MCF 10A (cell line): ENCODE data around the gene TADA3. TPM values are rescaled to one million over a fixed set of nuclear protein-coding genes. Genes with fewer than 3 reads are reported as not detected.

Experiments used
- BruUV-seq: library from RNA; stranded (reverse); fragments of 400-500 nt; replicated peaks from 2 replicates; lab custom pipeline; 2021; lab: Mats Ljungman, UMichigan
- CTCF ChIA-PET: fragments of 300-600 bp; sonication (Branson Sonifier 250); formaldehyde crosslinking; extraction: SDS; loops from one replicate; lab custom pipeline; 2021; ENCODE audit warnings: antibody characterized with exemption, inconsistent platforms; lab: Yijun Ruan, JAX
- POLR2A ChIA-PET: fragments of 300-600, 350-650 bp; sonication (Branson Sonifier 250); formaldehyde crosslinking; extraction: SDS; loops from one replicate; lab custom pipeline; 2020; ENCODE audit warnings: antibody characterized with exemption, inconsistent platforms; lab: Yijun Ruan, JAX
- DNase-seq: peaks from one replicate; pipeline ENCODE4 v3.0.0-alpha.2; 2018; ENCODE audit not compliant: unreplicated experiment
- H3K27ac Mint-ChIP-seq: one replicate; pipeline ENCODE4 v1.8.0; 2022; ENCODE audit warnings: mild to moderate bottlenecking, low read depth, mixed read lengths; ENCODE audit not compliant: unreplicated experiment
- H3K27me3 Mint-ChIP-seq: one replicate; pipeline ENCODE4 v1.8.0; 2022; ENCODE audit warnings: mixed read lengths; ENCODE audit not compliant: insufficient read depth, unreplicated experiment
- H3K36me3 Mint-ChIP-seq: one replicate; pipeline ENCODE4 v1.8.0; 2022; ENCODE audit warnings: mild to moderate bottlenecking, moderate library complexity, mixed read lengths; ENCODE audit not compliant: insufficient read depth, unreplicated experiment
- H3K4me1 Mint-ChIP-seq: one replicate; pipeline ENCODE4 v1.8.0; 2022; ENCODE audit warnings: mixed read lengths; ENCODE audit not compliant: insufficient read depth, unreplicated experiment
- H3K4me3 Mint-ChIP-seq: one replicate; pipeline ENCODE4 v1.8.0; 2022; ENCODE audit warnings: mild to moderate bottlenecking, moderate library complexity, mixed read lengths; ENCODE audit not compliant: unreplicated experiment
- H3K9me3 Mint-ChIP-seq: one replicate; pipeline ENCODE4 v1.8.0; 2022; ENCODE audit warnings: mixed read lengths; ENCODE audit not compliant: unreplicated experiment
- intact Hi-C: fragments of 100-400 bp; cut with micrococcal nuclease; formaldehyde crosslinking; loops from 2 replicates; pipeline ENCODE4 v1.14.1; 2022
- total RNA-seq: library from RNA; stranded (reverse); gene quantifications from 2 replicates; pipeline ENCODE4 v1.2.3, GENCODE V29; 2022
- TF ChIP-seq, protein P1 (sequence below): fragments of 200-600 bp; IDR thresholded peaks from one replicate; pipeline ENCODE4 v1.8.0; 2022; ENCODE audit warnings: antibody characterized with exemption, mild to moderate bottlenecking; ENCODE audit not compliant: unreplicated experiment

The TADA3 gene
- total RNA-seq, 1 experiment from 2014 or later: 77.1 TPM

DNA sequence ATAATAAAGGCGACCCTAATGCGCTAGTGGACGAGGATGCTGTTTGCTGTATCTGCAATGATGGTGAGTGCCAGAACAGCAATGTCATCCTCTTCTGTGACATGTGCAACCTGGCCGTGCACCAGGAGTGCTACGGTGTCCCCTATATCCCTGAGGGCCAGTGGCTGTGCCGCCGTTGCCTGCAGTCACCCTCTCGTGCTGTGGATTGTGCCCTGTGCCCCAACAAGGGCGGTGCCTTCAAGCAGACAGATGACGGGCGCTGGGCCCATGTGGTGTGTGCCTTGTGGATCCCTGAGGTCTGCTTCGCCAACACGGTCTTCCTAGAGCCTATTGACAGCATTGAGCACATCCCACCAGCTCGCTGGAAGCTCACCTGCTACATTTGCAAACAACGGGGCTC is 53.1 kb downstream of the TADA3 start:
- Mint-ChIP-seq H3K27ac (no peak overlapping the region), H3K36me3 (peaks cover 66% of the 10 kb centered on the region), H3K9me3 (no peaks in the 10 kb centered on the region), H3K27me3 (no peaks in the 10 kb centered on the region), H3K4me3 (no peak overlapping the region), H3K4me1 (no peaks in the 10 kb centered on the region)
- CTCF ChIA-PET: interaction anchor here (2.1 kb wide), 1 partner anchor 10 kb away, joined by 4 read pairs; the partner anchor contains the start of gene OGG1
- TF ChIP-seq, protein P1, sequence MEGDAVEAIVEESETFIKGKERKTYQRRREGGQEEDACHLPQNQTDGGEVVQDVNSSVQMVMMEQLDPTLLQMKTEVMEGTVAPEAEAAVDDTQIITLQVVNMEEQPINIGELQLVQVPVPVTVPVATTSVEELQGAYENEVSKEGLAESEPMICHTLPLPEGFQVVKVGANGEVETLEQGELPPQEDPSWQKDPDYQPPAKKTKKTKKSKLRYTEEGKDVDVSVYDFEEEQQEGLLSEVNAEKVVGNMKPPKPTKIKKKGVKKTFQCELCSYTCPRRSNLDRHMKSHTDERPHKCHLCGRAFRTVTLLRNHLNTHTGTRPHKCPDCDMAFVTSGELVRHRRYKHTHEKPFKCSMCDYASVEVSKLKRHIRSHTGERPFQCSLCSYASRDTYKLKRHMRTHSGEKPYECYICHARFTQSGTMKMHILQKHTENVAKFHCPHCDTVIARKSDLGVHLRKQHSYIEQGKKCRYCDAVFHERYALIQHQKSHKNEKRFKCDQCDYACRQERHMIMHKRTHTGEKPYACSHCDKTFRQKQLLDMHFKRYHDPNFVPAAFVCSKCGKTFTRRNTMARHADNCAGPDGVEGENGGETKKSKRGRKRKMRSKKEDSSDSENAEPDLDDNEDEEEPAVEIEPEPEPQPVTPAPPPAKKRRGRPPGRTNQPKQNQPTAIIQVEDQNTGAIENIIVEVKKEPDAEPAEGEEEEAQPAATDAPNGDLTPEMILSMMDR: no peak
- no peak for DNase-seq
- BruUV-seq: no TSS peak
- POLR2A ChIA-PET: interaction anchor here (1.9 kb wide), 1 partner anchor 8 kb away, joined by 4 read pairs; no protein-coding TSS in a partner anchor
- intact Hi-C loops: no loop called here

DNA sequence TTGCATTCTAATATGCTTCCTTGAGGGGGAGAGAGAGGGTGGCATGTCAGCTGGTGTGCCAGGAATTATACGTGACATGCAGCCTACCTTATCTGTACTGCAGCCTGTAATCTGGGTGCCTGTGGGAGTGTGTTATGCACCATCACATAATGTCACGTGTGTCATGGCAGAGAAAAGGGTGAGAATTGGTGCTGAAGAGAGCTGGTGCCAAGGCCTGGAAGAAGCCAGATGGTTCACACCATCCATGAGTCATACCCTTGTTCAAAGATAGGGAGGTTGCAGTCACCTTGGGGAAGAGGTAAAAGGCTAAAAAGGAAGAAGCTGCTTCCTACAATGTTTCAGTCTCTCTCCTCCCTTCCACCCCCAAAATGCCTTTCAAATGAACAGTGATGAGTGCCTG is 55.4 kb downstream of the TADA3 start:
- no peak overlapping the region for H3K4me3 Mint-ChIP-seq
- no peak for DNase-seq
- CTCF ChIA-PET: interaction anchor here (1.4 kb wide), 1 partner anchor 21 kb away, joined by 9 read pairs; no protein-coding TSS in a partner anchor
- intact Hi-C loops: no loop called here
- no peaks in the 10 kb centered on the region for H3K9me3 Mint-ChIP-seq
- H3K27me3 Mint-ChIP-seq: no peaks in the 10 kb centered on the region
- POLR2A ChIA-PET: interaction anchor here (0.6 kb wide), 1 partner anchor 161 kb away, joined by 3 read pairs; no protein-coding TSS in a partner anchor
- peaks cover 19% of the 10 kb centered on the region for H3K4me1 Mint-ChIP-seq
- no peak overlapping the region for H3K27ac Mint-ChIP-seq
- TF ChIP-seq, protein P1: no peak
- peaks cover 70% of the 10 kb centered on the region for H3K36me3 Mint-ChIP-seq
- BruUV-seq: no TSS peak

DNA sequence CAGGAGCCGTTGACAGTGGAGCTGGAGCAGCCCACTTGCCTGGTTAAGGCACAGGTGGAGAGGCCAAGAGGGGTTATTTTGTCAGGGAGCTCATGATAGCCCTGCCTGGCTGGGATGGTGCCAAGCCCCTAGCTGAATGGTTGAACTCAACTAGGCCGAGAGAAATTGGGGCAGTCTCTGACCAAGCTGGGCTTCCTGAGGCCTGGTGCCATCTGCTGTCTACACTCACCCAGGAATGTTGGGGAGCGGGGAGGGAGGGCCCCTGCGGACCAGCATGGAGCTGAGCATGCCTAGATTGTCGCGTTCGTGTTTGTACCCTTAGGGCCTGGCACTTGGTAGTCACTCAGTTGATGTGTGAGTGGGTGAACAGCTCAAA is 59.5 kb downstream of the TADA3 start:
- Mint-ChIP-seq H3K4me1 (peaks cover 29% of the 10 kb centered on the region), H3K9me3 (no peaks in the 10 kb centered on the region), H3K27ac (peak overlapping the region; percentile 98), H3K36me3 (peaks cover 36% of the 10 kb centered on the region), H3K27me3 (no peaks in the 10 kb centered on the region), H3K4me3 (peak overlapping the region; percentile 76)
- BruUV-seq: no TSS peak
- POLR2A ChIA-PET: interaction anchor here (0.6 to 3.8 kb wide), 10 partner anchors 17 to 336 kb away, joined by 3 to 40 read pairs (median 3); partner anchors contain the start of genes ARPC4, MTMR14, OGG1 and TADA3
- CTCF ChIA-PET: interaction anchor here (0.5 to 2.6 kb wide), 17 partner anchors 10 to 515 kb away, joined by 3 to 13 read pairs (median 4); partner anchors contain the start of genes ARPC4, CAMK1, FANCD2 and JAGN1
- TF ChIP-seq, protein P1: no peak
- intact Hi-C loops: no loop called here
- DNase-seq: peak; percentile 11

DNA sequence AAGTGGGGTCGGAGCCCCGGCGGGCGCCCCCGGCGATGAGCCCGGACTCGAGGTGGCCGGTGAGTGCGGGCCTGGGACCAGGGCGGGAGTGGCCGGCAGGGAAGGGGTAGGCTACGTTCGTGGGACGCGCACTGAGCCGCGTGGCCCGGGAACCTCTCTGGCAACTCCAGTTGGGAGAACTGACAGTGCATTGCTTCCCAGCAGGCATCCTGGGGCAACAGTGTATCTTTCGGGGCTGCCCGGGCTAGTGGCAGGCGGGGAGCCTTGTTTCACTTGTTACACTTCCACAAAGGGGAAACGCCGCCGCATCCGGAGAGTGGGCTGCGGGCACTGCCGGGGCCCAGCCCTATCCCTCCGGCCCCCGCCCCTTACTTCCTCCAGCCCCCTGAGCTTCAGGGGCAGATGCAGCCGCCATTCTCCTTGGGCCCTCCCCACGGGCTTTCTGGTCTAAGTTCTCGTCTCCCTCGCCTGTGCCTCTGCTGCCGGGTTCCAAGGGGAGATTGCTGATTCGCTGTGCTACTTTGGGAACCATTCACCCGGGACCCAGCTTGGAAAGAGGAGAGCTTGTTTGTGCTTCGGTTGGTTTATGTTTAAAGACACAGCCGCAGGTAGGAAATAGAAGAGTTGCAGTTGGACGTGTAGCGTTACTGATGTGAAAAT is 60.1 kb downstream of the TADA3 start:
- intact Hi-C loops: no loop called here
- TF ChIP-seq, protein P1: no peak
- DNase-seq: no peak
- no peaks in the 10 kb centered on the region for H3K9me3 Mint-ChIP-seq
- H3K36me3 Mint-ChIP-seq: peaks cover 36% of the 10 kb centered on the region
- TSS peak; percentile 28 for BruUV-seq
- no peaks in the 10 kb centered on the region for H3K27me3 Mint-ChIP-seq
- peaks cover 34% of the 10 kb centered on the region for H3K4me1 Mint-ChIP-seq
- H3K4me3 Mint-ChIP-seq: peak overlapping the region; percentile 76
- CTCF ChIA-PET: interaction anchor here (0.5 to 2.6 kb wide), 15 partner anchors 9 to 379 kb away, joined by 3 to 13 read pairs (median 4); partner anchors contain the start of genes CAMK1, FANCD2, JAGN1 and OGG1
- H3K27ac Mint-ChIP-seq: peak overlapping the region; percentile 98
- POLR2A ChIA-PET: interaction anchor here (0.6 to 3.8 kb wide), 14 partner anchors 16 to 369 kb away, joined by 3 to 41 read pairs (median 4); partner anchors contain the start of genes ARPC4, MTMR14, OGG1 and TADA3
